HG03097 (cell line): Measurements from ENCODE around the gene RBM27.
A peak's percentile ranks its signal among the peaks of the same experiment; 100 is the strongest.
"Not testable (repeated sequence)": the region's sequence is repeated elsewhere in the genome, so short reads cannot be mapped to it uniquely, and the experiment has no call there.

ENCODE experiments used
- ATAC-seq: cut with Tn5 transposase; IDR thresholded peaks from one replicate; pipeline ENCODE4 v1.9.1; 2021; ENCODE audit not compliant: unreplicated experiment, low FRiP score

The RBM27 gene

GRCh38 chr5:146205499-146206202 is 2.2 kb downstream of the RBM27 start:
- ATAC-seq = no peak

DNA sequence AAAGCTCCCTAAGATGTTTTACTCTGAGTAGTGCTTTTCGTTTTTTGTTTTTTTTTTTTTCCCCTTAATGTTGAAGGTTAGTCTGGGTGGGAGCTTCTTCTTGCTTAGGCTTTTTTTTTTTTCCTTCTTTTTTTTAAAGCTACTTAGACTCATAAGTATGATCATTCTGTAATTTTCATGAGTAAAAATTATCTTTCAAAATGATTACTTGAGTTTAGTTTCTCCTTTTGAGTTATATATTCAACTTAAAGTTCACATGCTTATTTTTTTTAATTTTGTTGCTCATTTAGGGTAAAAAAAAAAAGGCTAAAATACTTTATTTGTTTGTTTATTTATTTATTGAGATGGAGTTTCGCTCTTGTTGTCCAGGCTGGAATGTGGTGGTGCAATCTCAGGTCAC is 2.9 kb downstream of the RBM27 start:
- ATAC-seq = no peak

DNA sequence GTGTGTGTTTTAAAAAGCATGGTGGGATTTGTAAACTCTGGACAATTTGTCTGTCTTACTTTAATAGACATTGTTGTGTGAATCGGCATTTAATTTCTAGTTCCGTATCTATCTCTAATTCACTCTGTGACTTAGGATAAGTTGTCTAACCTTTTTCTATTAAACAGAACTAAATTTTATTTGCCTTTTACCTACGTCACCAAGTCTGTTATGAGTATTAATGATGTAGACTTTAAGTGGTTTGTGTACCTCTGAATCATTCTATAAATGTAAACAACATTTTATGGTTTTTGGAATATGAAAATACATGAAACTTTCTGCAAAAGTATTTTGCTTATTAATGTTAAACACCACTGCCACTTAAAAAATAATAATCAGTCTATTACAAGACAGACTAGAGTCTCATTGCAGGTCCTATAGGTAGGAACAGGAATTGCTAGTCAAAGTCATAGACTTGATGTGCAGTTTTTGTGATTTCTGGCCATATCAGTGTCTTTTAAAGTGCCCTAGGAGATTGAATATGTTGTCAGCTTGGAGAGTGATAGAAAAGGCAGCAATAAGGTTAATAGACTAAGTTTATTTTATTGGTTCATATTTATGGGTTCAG is 5.6 kb downstream of the RBM27 start:
- ATAC-seq = no peak

DNA sequence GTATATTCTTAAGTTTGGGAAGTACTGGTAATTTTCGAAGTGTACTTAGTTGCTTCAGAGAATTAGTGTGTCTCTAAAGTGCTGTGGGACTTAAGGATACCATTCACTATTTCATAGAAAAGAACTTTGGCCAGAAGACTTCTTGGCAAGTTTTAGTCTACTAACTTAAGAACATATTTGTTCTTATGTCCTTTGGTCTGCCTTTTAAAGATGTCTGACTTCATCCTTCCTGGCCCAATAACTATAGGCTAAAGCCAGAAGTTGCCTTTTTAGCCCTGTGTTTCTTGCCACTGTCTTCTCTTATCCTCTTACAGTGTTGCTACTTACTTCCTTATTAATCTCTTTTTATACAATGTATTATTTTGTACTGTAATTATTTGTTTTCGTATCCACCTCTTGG is 6.3 kb downstream of the RBM27 start:
- no peak for ATAC-seq

DNA sequence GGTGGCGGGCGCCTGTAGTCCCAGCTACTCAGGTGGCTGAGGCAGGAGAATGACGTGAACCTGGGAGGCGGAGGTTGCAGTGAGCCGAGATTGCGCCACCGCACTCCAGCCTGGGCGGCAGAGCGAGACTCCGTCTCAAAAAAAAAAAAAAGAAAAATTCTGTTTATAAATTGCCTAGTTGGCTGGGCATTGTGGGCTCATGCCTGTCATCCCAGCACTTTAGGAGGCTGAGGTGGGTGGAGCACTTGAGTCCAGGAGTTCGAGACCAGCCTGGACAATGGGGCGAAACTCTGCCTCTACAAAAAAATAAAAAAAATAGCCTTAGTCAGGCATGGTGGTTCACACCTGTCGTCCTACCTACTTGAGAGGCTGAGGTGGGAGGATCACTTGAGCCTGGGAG is 7.4 kb downstream of the RBM27 start:
- ATAC-seq = not testable (repeated sequence)

DNA sequence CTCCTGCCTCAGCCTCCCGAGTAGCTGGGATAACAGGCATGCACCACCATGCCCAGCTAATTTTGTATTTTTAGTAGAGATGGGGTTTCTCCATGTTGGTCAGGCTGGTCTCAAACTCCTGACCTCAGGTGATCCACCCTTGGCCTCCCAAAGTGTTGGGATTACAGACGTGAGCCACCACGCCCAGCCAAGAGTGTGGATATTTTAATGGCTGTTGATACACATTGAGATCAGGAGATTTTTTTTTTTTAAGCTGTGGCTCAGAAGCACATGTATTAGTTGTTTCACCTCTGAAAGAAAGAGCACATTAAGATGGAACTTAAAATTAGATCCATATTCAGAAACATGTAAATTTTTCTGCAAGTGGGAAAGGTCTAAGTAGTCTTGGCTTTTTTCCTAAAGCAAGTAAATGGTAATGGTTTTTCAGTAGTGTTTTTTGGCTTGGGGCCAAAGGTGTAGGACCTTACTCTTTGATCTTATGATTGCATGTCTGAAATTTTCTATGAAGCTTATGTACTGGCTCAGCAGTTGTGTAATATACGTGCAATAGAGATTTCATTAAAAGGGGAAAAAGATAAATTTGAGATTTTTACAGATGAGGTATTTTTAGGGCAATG is 9.9 kb downstream of the RBM27 start:
- no peak for ATAC-seq

DNA sequence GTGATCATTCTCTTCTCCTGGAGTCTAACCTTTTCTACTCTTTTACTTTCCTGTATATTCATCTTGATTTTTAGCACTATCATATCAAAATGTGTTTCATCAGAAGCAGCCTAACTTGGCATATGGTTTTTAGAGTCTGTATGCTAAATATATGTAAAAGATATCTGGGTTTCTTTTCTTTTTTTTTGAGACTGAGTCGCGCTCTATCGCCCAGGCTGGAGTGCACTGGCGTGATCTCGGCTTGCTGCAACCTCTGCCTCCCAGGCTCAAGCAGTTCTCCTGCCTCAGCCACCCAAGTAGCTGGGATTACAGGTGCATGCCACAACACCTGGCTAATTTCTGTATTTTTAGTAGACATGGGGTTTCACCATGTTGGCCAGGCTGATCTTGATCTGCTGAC is 11.5 kb downstream of the RBM27 start:
- not testable (repeated sequence) for ATAC-seq

- ATAC-seq = no peak
Measured at GRCh38 chr5:146218168-146218567, 14.8 kb downstream of the RBM27 start.

GRCh38 chr5:146219243-146219642 is 15.8 kb downstream of the RBM27 start:
- no peak for ATAC-seq

DNA sequence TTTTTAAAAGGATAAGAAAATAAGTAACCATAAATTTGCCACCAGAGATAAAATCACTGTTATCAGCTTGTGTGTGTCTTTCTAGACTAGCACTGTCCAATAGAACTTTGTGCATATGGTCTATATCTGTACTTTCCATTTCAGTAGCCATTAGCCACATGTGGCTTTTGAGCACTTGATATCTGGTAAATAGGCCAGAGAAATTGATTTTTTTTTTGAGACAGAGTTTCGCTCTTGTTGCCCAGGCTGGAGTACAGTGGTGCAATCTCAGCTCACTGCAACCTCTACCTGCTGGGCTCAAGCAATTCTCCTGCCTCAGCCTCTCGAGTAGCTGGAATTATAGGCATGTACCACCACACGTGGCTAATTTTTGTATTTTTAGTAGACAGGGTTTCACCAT is 17.8 kb downstream of the RBM27 start:
- ATAC-seq = no peak

DNA sequence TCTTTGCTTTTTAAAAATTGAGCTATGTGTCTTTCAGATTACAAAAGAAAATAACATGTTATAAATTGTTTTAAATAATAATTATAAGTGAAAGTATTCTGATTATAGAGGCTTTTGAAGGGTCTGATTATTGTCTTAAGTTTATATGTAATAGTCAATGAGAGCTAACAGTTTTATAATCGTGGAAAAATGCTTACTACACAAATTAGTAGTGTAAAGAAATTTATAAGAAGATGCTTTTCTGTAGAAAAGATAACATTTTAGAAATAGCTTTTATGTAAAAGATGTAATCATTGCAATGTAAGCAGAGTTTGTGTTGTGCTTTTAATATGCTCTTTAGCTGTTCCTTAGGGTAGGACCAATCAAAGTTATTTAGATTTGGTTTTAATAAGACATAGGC is 18.6 kb downstream of the RBM27 start:
- ATAC-seq = no peak

- no peak for ATAC-seq
Measured at GRCh38 chr5:146223179-146223578, 19.8 kb downstream of the RBM27 start.

- no peak for ATAC-seq
Measured at GRCh38 chr5:146229222-146229621, 25.8 kb downstream of the RBM27 start.

DNA sequence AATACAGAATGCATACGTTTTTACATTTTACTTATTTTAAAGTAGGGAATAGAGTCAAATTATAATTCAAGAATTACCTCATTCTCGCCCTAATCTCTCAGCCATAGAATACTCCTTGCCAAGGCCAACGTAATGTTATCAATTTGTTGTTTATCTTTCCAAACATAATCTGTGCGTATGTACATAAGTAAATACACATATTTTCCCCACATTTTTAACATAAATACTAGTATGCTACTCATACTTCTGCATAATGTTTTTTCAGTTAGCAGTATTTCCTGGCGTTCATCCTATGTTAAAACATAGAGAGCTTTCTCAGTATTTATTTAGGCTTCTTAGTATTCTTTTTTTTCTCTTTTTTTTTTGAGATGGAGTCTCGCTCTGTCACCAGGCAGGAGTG is 28.8 kb downstream of the RBM27 start:
- ATAC-seq = no peak

DNA sequence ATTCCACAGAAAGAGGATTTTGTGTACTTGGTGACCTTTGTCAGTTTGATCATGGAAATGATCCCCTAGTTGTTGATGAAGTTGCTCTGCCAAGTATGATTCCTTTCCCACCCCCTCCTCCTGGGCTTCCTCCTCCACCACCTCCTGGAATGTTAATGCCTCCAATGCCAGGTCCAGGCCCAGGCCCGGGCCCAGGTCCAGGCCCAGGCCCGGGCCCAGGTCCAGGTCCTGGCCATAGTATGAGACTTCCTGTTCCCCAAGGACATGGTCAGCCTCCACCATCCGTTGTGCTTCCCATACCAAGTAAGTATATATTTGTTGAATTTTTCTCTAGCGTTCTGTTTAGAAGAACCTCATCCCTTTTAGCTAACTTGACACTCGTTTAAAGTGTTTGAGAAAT is 30.0 kb downstream of the RBM27 start:
- no peak for ATAC-seq

GRCh38 chr5:146238973-146239372 is 35.6 kb downstream of the RBM27 start:
- ATAC-seq = peak; percentile 66

- ATAC-seq = no peak
Measured at GRCh38 chr5:146240951-146241350, 37.5 kb downstream of the RBM27 start.

DNA sequence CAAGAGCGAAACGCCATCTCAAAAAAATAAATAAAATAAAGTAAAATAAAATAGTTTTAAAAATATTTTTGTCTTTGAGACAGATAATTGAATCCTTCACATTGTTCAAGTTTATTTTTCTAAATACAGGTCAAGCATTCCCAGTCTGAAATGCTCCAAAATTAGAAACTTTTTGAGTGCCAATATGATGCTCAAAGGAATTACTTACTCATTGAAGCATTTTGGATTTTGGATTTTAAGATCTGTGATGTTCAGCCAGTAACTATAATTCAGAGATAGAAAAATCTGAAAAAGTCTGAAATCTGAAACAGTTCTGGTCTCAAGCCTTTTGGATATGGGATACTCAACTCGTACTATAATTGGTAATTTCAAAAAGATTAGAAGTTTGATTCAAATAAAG is 39.8 kb downstream of the RBM27 start:
- no peak for ATAC-seq

DNA sequence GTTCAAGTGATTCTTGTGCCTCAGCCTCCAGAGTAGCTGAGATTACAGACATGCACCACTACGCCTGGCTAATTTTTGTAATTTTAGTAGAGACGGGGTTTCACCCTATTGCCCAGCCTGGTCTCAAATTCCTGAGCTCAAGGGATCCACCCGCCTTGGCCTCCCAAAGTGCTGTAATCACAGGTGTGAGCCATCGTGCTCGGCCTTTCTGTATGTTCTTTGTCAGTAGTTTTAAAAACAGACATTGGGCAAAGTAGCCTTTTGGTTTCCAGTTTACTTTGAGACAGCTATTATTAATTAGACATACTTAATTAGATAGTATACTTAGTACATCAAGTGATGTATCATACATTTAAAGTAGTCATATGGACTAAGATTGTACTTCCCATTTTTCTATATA is 45.2 kb downstream of the RBM27 start:
- no peak for ATAC-seq

DNA sequence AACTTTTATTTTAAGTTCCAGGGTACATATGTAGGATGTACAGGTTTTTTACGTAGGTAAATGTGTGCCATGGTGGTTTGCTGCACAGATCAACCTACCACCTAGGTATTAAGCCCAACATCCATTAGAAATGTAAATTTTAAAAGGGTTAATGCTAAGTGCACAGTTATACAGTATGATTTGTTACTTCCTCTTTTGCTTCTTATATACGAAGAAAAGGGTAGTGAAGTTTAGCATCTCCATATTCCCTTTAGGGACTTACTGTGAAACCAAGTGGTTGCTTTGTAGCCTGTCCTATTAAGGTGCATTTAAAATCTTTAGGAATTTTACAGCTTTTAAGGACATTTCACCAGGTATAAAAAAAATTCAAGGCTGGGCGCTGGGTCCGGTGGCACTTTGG is 46.4 kb downstream of the RBM27 start:
- no peak for ATAC-seq
